Activated naive CD4-positive, alpha-beta T cell treated with anti-CD3 and anti-CD28 coated beads, Interleukin-2, amount 10 ng/mL, durations not matched to agents 7 days and 5 days (primary cell): ENCODE results near the gene FEM1C.

Experiments used
- CTCF ChIA-PET: fragments of 350-600 bp; sonication (Branson Sonifier 250); formaldehyde crosslinking; loops from one replicate; lab custom pipeline; 2021; ENCODE audit warnings: antibody characterized with exemption; lab: Charles Lee
- DNase-seq: peaks from one replicate; pipeline ENCODE4 v3.0.0-alpha.2; 2020
- H3K27ac Mint-ChIP-seq: one replicate; pipeline ENCODE4 v1.8.0; 2021; ENCODE audit warnings: mild to moderate bottlenecking, moderate library complexity, mixed read lengths
- H3K27me3 Mint-ChIP-seq: one replicate; pipeline ENCODE4 v1.8.0; 2021; ENCODE audit warnings: mild to moderate bottlenecking, mixed read lengths
- H3K36me3 Mint-ChIP-seq: one replicate; pipeline ENCODE4 v1.8.0; 2021; ENCODE audit warnings: mixed read lengths
- H3K4me1 Mint-ChIP-seq: one replicate; pipeline ENCODE4 v1.8.0; 2021; ENCODE audit warnings: mixed read lengths
- H3K4me3 Mint-ChIP-seq: one replicate; pipeline ENCODE4 v1.8.0; 2021; ENCODE audit warnings: mild to moderate bottlenecking, moderate library complexity, mixed read lengths
- H3K9me3 Mint-ChIP-seq: one replicate; pipeline ENCODE4 v1.8.0; 2021; ENCODE audit warnings: mixed read lengths

Gene FEM1C

GRCh38 chr5:115524199-115524847 is 20.3 kb downstream of the FEM1C start:
- Mint-ChIP-seq H3K4me1 (peaks cover 20% of the 10 kb centered on the region), H3K27me3 (no peaks in the 10 kb centered on the region), H3K36me3 (peaks cover 55% of the 10 kb centered on the region), H3K27ac (no peak overlapping the region), H3K4me3 (no peak overlapping the region), H3K9me3 (no peaks in the 10 kb centered on the region)
- DNase-seq, result no peak
- CTCF ChIA-PET, result no interaction called here

DNA sequence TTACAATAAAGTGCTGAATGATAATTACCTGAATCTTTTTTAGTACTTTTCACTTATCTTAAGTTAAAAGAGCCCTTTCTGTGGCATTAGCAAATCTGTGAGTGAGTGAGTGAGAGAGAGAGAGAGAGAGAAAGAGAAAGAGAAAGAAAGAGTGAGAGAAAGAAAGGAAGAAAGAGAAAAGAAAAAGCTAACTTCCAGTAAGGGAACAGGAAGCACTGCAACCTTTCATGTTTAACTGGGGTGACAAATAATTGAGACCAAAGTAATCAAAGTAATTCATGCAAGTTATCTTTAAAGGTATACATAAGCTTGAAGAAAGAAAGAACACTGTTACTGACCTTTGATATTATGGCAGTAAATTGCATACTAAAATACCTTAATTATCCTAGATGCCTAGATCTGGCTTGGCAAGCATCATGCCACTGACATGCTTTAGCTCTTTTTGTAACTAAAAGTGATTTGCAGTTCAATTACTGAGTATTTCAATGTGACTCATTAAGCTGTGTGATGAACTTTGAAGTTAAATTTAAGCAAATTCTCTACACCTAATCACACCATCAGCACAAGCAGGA is 21.7 kb downstream of the FEM1C start:
- DNase-seq, result no peak
- peaks cover 45% of the 10 kb centered on the region for H3K36me3 Mint-ChIP-seq
- CTCF ChIA-PET, result interaction anchor here (0.6 kb wide), 1 partner anchor 62 kb away, joined by 3 read pairs; no protein-coding TSS in a partner anchor
- no peaks in the 10 kb centered on the region for H3K27me3 Mint-ChIP-seq
- peaks cover 17% of the 10 kb centered on the region for H3K4me1 Mint-ChIP-seq
- no peak overlapping the region for H3K4me3 Mint-ChIP-seq
- no peaks in the 10 kb centered on the region for H3K9me3 Mint-ChIP-seq
- H3K27ac Mint-ChIP-seq, result peak overlapping the region; percentile 14

DNA sequence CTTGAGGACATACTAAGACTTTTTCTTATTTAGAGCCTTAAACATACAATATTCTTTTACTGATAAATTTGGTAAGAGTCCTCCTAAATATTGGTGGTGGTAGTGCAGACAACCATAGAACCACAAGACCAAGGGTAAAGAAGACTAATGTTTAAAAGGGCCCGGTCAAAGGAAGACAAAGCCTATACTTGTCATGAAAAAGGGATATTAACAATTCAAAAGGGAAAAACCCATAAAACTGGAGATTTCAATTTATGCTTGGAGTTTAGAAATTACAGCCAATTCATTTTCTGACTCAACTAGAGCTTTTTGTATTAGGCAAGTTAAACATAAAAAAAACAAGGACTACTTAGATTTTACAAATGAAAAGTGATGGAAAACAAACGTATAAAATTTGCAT is 24.4 kb downstream of the FEM1C start:
- DNase-seq, result no peak
- no peak overlapping the region for H3K4me3 Mint-ChIP-seq
- H3K4me1 Mint-ChIP-seq, result peaks cover 17% of the 10 kb centered on the region
- no peaks in the 10 kb centered on the region for H3K9me3 Mint-ChIP-seq
- H3K27ac Mint-ChIP-seq, result no peak overlapping the region
- H3K36me3 Mint-ChIP-seq, result peaks cover 44% of the 10 kb centered on the region
- no peaks in the 10 kb centered on the region for H3K27me3 Mint-ChIP-seq
- CTCF ChIA-PET, result no interaction called here

DNA sequence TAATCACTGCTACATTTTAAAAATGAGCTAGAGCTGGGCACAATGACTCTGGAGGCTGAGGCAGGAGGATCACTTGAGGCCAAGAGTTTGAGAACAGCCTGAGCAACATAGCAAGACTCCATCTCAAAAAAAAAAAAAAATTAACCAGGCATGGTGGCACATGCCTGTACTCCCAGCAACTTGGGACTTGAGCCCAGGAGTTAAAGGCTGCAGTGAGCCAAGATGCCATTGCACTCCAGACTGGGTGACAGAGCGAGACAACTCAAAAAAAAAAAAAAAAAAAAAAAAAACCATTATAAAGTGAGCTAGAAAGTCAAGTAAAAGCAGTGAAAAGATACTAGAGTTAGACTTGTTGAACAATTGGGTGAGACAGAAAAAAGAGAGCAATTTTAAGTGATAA is 28.2 kb downstream of the FEM1C start:
- DNase-seq, result no peak
- no peak overlapping the region for H3K4me3 Mint-ChIP-seq
- H3K27me3 Mint-ChIP-seq, result no peaks in the 10 kb centered on the region
- CTCF ChIA-PET, result no interaction called here
- no peak overlapping the region for H3K27ac Mint-ChIP-seq
- peaks cover 16% of the 10 kb centered on the region for H3K36me3 Mint-ChIP-seq
- no peaks in the 10 kb centered on the region for H3K4me1 Mint-ChIP-seq
- no peaks in the 10 kb centered on the region for H3K9me3 Mint-ChIP-seq

DNA sequence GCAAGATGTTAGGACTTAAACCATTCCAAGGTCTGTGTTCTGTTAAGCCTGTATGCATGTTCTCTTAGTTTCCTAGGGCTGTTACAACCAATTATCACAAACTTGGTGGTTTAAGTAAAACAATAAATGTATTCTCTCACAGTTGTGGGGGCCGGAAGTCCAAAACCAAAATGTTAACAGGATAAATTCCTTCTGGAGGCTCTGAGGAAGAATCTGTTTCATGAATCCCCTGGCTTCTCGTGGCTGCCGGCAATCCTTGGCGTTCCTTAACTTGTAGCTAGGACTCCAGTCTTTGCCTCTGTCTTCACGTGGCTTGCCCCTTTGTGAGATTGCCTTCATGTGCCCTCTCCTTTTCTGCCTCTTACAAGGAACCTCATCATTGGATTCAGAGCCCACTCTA is 30.4 kb downstream of the FEM1C start:
- no peaks in the 10 kb centered on the region for H3K4me1 Mint-ChIP-seq
- H3K4me3 Mint-ChIP-seq, result no peak overlapping the region
- DNase-seq, result no peak
- CTCF ChIA-PET, result no interaction called here
- no peaks in the 10 kb centered on the region for H3K9me3 Mint-ChIP-seq
- peaks cover 7% of the 10 kb centered on the region for H3K36me3 Mint-ChIP-seq
- no peak overlapping the region for H3K27ac Mint-ChIP-seq
- no peaks in the 10 kb centered on the region for H3K27me3 Mint-ChIP-seq

DNA sequence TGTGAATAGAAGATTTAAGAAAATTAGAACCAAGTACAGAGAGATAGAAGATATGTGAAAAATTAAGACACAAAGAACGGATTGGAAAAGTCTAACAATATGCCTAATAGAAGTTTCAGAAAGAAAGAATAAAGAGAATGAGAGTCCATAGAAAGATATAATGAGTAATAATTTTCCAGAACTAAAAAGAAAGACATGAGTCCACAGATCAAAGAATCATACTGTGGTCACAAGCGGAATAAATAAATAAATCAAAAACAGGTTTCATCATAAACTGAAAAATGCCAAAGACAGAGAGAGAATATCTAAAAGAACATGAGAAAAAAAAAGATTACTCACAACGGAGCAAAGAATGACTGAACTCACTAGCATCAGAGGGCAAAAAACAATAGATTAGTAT is 32.9 kb downstream of the FEM1C start:
- Mint-ChIP-seq H3K4me1 (no peaks in the 10 kb centered on the region), H3K9me3 (no peaks in the 10 kb centered on the region), H3K27me3 (no peaks in the 10 kb centered on the region), H3K36me3 (peaks cover 1% of the 10 kb centered on the region), H3K4me3 (no peak overlapping the region), H3K27ac (no peak overlapping the region)
- CTCF ChIA-PET, result no interaction called here
- DNase-seq, result no peak

GRCh38 chr5:115510145-115510645 is 34.4 kb downstream of the FEM1C start:
- Mint-ChIP-seq H3K36me3 (no peaks in the 10 kb centered on the region), H3K9me3 (no peaks in the 10 kb centered on the region), H3K27me3 (peaks cover 6% of the 10 kb centered on the region), H3K4me1 (no peaks in the 10 kb centered on the region), H3K27ac (no peak overlapping the region), H3K4me3 (no peak overlapping the region)
- no peak for DNase-seq
- CTCF ChIA-PET, result no interaction called here

- no peak for DNase-seq
- H3K27ac Mint-ChIP-seq, result no peak overlapping the region
- no peaks in the 10 kb centered on the region for H3K36me3 Mint-ChIP-seq
- CTCF ChIA-PET, result no interaction called here
- H3K4me1 Mint-ChIP-seq, result no peaks in the 10 kb centered on the region
- peaks cover 6% of the 10 kb centered on the region for H3K27me3 Mint-ChIP-seq
- no peak overlapping the region for H3K4me3 Mint-ChIP-seq
- no peaks in the 10 kb centered on the region for H3K9me3 Mint-ChIP-seq
Observed at GRCh38 chr5:115509547-115509946, 35.0 kb downstream of the FEM1C start.

DNA sequence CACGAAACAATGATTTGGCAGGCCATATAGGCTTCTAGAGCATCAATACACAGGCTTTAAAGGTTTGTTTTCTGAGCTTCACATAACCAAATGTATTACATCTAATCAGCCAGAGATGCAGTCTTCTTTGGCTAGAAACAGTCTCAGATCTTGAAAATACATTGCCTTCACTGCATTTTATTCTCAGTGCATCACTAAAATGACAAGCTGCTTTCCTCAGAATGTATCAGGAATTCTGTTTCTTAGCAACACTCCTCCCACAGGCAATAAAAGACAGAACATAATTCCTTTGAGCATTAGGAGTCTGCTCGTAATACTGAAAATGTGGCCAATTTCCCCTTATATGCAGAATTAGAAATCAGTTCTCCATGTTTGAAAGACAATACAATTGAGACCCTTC is 36.9 kb downstream of the FEM1C start:
- DNase-seq, result no peak

GRCh38 chr5:115503420-115503819 is 41.2 kb downstream of the FEM1C start:
- H3K4me1 Mint-ChIP-seq, result no peaks in the 10 kb centered on the region
- CTCF ChIA-PET, result no interaction called here
- H3K27me3 Mint-ChIP-seq, result peaks cover 15% of the 10 kb centered on the region
- no peak overlapping the region for H3K27ac Mint-ChIP-seq
- no peaks in the 10 kb centered on the region for H3K36me3 Mint-ChIP-seq
- no peak overlapping the region for H3K4me3 Mint-ChIP-seq
- H3K9me3 Mint-ChIP-seq, result no peaks in the 10 kb centered on the region
- DNase-seq, result no peak

More for the DNA sequence above, 36.9 kb downstream of the FEM1C start:
- Mint-ChIP-seq H3K4me1 (no peaks in the 10 kb centered on the region), H3K27me3 (peaks cover 12% of the 10 kb centered on the region), H3K36me3 (no peaks in the 10 kb centered on the region), H3K9me3 (no peaks in the 10 kb centered on the region), H3K27ac (no peak overlapping the region), H3K4me3 (no peak overlapping the region)
- CTCF ChIA-PET, result interaction anchor here (1.0 to 1.1 kb wide), 2 partner anchors 27 to 63 kb away, joined by 3 read pairs; no protein-coding TSS in a partner anchor

DNA sequence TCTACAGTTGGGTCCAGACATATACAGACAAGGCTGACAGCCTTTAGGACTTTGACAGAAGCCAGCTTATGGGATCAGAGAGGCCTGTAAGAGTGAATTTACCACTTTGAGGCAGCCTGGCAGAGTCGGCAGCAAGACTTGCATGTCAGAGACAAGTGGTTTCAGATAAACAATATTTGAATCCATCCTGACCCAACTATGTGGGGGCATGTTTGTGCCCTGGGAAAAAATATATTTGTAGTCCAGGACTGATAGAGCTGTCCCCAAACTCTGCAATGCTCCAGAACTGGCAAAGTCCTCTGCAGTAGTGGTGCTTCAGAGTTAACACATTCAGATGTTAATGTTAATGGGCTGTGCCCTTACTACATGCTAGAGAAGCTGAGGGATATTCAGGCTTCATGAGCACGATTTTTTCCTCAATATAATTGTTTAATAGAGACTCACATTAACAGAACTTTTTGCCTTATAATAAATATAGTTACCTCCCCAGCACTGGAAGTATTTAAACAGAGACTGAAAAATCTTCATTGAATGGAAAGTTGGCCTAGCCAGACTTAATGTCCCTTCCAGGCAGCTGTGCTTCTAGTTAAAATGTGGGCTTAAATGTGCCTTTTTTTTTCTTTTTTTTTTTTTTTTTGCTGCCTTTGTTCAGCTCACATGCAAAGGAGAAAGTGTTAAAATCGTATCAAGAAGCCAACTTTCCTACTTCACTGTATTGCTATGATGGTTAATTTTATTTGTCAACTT is 42.9 kb downstream of the FEM1C start:
- Mint-ChIP-seq H3K4me3 (no peak overlapping the region), H3K4me1 (no peaks in the 10 kb centered on the region), H3K9me3 (no peaks in the 10 kb centered on the region), H3K27me3 (peaks cover 23% of the 10 kb centered on the region), H3K27ac (no peak overlapping the region), H3K36me3 (no peaks in the 10 kb centered on the region)
- CTCF ChIA-PET, result no interaction called here
- no peak for DNase-seq

DNA sequence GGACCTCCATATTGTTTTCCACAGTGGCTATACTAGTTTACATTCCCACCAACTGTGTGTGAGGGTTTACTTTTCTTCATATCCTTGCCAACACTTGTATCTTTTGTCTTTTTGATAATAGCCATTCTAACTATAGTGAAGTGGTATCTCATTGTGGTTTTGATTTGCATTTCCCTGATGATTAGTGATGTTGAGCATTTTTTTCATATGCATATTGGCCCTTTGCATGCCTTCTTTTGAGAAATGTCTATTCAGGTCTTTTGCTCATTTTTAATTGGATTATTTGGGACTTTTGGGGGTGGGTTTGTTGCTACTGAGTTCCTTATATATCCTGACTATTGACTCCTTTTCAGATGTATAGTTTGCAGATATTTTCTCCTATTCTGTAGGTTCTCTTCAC is 44.4 kb downstream of the FEM1C start:
- Mint-ChIP-seq H3K4me1 (no peaks in the 10 kb centered on the region), H3K27ac (no peak overlapping the region), H3K36me3 (no peaks in the 10 kb centered on the region), H3K27me3 (peaks cover 19% of the 10 kb centered on the region), H3K9me3 (no peaks in the 10 kb centered on the region), H3K4me3 (no peak overlapping the region)
- CTCF ChIA-PET, result no interaction called here
- no peak for DNase-seq

GRCh38 chr5:115496936-115497576 is 47.5 kb downstream of the FEM1C start:
- H3K4me1 Mint-ChIP-seq, result no peaks in the 10 kb centered on the region
- CTCF ChIA-PET, result no interaction called here
- no peaks in the 10 kb centered on the region for H3K36me3 Mint-ChIP-seq
- H3K9me3 Mint-ChIP-seq, result no peaks in the 10 kb centered on the region
- H3K27ac Mint-ChIP-seq, result no peak overlapping the region
- peaks cover 29% of the 10 kb centered on the region for H3K27me3 Mint-ChIP-seq
- no peak overlapping the region for H3K4me3 Mint-ChIP-seq
- DNase-seq, result no peak

- Mint-ChIP-seq H3K9me3 (no peaks in the 10 kb centered on the region), H3K4me1 (no peaks in the 10 kb centered on the region), H3K36me3 (no peaks in the 10 kb centered on the region), H3K4me3 (no peak overlapping the region), H3K27ac (no peak overlapping the region), H3K27me3 (peaks cover 29% of the 10 kb centered on the region)
- DNase-seq, result no peak
- CTCF ChIA-PET, result no interaction called here
Observed at GRCh38 chr5:115494570-115495289, 49.8 kb downstream of the FEM1C start.
